ENCODE measurements around the gene CBX4. TPM values are rescaled to one million over a fixed set of nuclear protein-coding genes. Genes with fewer than 3 reads are reported as not detected.

Gene CBX4
- total and polyA plus RNA-seq, 2 of the 13 experiments (the other 11 are each of a cell fraction or from before 2014, with no cell fraction given), result 25.8 to 50.8 TPM

- TF ChIP-seq, protein P1, sequence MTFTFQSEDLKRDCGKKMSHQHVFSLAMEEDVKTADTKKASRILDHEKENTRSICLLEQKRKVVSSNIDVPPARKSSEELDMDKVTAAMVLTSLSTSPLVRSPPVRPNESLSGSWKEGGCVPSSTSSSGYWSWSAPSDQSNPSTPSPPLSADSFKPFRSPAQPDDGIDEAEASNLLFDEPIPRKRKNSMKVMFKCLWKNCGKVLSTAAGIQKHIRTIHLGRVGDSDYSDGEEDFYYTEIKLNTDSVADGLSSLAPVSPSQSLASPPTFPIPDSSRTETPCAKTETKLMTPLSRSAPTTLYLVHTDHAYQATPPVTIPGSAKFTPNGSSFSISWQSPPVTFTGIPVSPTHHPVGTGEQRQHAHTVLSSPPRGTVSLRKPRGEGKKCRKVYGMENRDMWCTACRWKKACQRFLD (CRISPR knock-in tag; IDR thresholded peaks at IDR 0.05; ENCODE audit: borderline replicate concordance), result no peak; the same call in 1 of the 2 replicates
- 0 out of 2 replicates have a peak, but pooled peaks have one; percentile 10 for TF ChIP-seq CHD4 (IDR thresholded peaks at IDR 0.05; ENCODE audit: borderline replicate concordance, low read length)
- TF ChIP-seq RXRB (CRISPR knock-in tag; IDR thresholded peaks at IDR 0.05; ENCODE audit: borderline replicate concordance), result no peak; the same call in 1 of the 2 replicates
- TF ChIP-seq ZNF136 (CRISPR knock-in tag; IDR thresholded peaks at IDR 0.05; ENCODE audit: low read depth), result no peak
- no peak for TF ChIP-seq NFATC3 (CRISPR knock-in tag; IDR thresholded peaks at IDR 0.05)
- peak; percentile 93 for TF ChIP-seq ZNF563 (CRISPR knock-in tag; IDR thresholded peaks at IDR 0.05)
- TF ChIP-seq, protein P2, sequence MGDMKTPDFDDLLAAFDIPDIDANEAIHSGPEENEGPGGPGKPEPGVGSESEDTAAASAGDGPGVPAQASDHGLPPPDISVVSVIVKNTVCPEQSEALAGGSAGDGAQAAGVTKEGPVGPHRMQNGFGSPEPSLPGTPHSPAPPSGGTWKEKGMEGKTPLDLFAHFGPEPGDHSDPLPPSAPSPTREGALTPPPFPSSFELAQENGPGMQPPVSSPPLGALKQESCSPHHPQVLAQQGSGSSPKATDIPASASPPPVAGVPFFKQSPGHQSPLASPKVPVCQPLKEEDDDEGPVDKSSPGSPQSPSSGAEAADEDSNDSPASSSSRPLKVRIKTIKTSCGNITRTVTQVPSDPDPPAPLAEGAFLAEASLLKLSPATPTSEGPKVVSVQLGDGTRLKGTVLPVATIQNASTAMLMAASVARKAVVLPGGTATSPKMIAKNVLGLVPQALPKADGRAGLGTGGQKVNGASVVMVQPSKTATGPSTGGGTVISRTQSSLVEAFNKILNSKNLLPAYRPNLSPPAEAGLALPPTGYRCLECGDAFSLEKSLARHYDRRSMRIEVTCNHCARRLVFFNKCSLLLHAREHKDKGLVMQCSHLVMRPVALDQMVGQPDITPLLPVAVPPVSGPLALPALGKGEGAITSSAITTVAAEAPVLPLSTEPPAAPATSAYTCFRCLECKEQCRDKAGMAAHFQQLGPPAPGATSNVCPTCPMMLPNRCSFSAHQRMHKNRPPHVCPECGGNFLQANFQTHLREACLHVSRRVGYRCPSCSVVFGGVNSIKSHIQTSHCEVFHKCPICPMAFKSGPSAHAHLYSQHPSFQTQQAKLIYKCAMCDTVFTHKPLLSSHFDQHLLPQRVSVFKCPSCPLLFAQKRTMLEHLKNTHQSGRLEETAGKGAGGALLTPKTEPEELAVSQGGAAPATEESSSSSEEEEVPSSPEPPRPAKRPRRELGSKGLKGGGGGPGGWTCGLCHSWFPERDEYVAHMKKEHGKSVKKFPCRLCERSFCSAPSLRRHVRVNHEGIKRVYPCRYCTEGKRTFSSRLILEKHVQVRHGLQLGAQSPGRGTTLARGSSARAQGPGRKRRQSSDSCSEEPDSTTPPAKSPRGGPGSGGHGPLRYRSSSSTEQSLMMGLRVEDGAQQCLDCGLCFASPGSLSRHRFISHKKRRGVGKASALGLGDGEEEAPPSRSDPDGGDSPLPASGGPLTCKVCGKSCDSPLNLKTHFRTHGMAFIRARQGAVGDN (CRISPR knock-in tag; IDR thresholded peaks at IDR 0.05), result peak; percentile 95
- peak; percentile 94 for TF ChIP-seq EED (CRISPR knock-in tag; IDR thresholded peaks at IDR 0.05)
- peak; percentile 89 for TF ChIP-seq KAT7 (CRISPR knock-in tag; IDR thresholded peaks at IDR 0.05; ENCODE audit: borderline replicate concordance)
- peak; percentile 17; the same call in 1 of the 2 replicates for TF ChIP-seq ZNF792 (CRISPR knock-in tag; IDR thresholded peaks at IDR 0.05)
- TF ChIP-seq MEIS2 (CRISPR knock-in tag; IDR thresholded peaks at IDR 0.05), result peak; percentile 21; the same call in 1 of the 2 replicates
- TF ChIP-seq LCORL (IDR thresholded peaks at IDR 0.05), result 0 out of 2 replicates have a peak, but pooled peaks have one; percentile 9
- TF ChIP-seq LCORL (CRISPR knock-in tag; IDR thresholded peaks at IDR 0.05), result peak; percentile 89
- TF ChIP-seq NFE2L1 (CRISPR knock-in tag; IDR thresholded peaks at IDR 0.05; ENCODE audit: borderline replicate concordance), result no peak
- no peak for TF ChIP-seq NBN (conservative IDR thresholded peaks at IDR 0.05)
- no peak; the same call in 1 of the 2 replicates for TF ChIP-seq ZNF225 (CRISPR knock-in tag; IDR thresholded peaks at IDR 0.05)
- TF ChIP-seq PHF8 (CRISPR knock-in tag; IDR thresholded peaks at IDR 0.05), result peak; percentile 86
- TF ChIP-seq TOPORS (CRISPR knock-in tag; IDR thresholded peaks at IDR 0.05), result peak; percentile 83; the same call in 1 of the 2 replicates
- peak; percentile 80; the same call in 1 of the 2 replicates for TF ChIP-seq AFF4 (CRISPR knock-in tag; IDR thresholded peaks at IDR 0.05)
- TF ChIP-seq ZNF883 (CRISPR knock-in tag; IDR thresholded peaks at IDR 0.05; ENCODE audit: not compliant biosample characterization), result peak; percentile 80
- TF ChIP-seq SOX5 (CRISPR knock-in tag; IDR thresholded peaks at IDR 0.05; ENCODE audit: borderline replicate concordance), result peak; percentile 25; the same call in 1 of the 2 replicates
Observed at GRCh38 chr17:79843816-79844800, 4.9 kb upstream of the CBX4 start (continued).
